Measurements from ENCODE around the gene CDC123.
"Not testable (repeated sequence)": the region's sequence is repeated elsewhere in the genome, so short reads cannot be mapped to it uniquely, and the experiment has no call there.

Gene CDC123

GRCh38 chr10:12237265-12238220 lies 41.6 kb downstream of the CDC123 start:
- DNase-seq: no peak

- no peak for DNase-seq
Observed at GRCh38 chr10:12238821-12239220, 42.8 kb downstream of the CDC123 start.

GRCh38 chr10:12241810-12242529 lies 46.0 kb downstream of the CDC123 start:
- DNase-seq: no peak

GRCh38 chr10:12243864-12244620 lies 48.1 kb downstream of the CDC123 start:
- DNase-seq: no peak

- no peak for DNase-seq
Observed at GRCh38 chr10:12250181-12250580, 54.2 kb downstream of the CDC123 start.

- not testable (repeated sequence) for DNase-seq
Observed at GRCh38 chr10:12250702-12251101, 54.7 kb downstream of the CDC123 start.

GRCh38 chr10:12251581-12251980 lies 55.6 kb downstream of the CDC123 start:
- DNase-seq: no peak

- DNase-seq: no peak
Observed at GRCh38 chr10:12252882-12253546, 57.0 kb downstream of the CDC123 start.

- DNase-seq: no peak
Observed at GRCh38 chr10:12255048-12255447, 59.1 kb downstream of the CDC123 start.

GRCh38 chr10:12259988-12260387 lies 64.0 kb downstream of the CDC123 start:
- DNase-seq: no peak

GRCh38 chr10:12262278-12262981 lies 66.4 kb downstream of the CDC123 start:
- DNase-seq: no peak

- peak; percentile 60 for DNase-seq
Observed at GRCh38 chr10:12264204-12264940, 68.4 kb downstream of the CDC123 start.

- DNase-seq: no peak
Observed at GRCh38 chr10:12269056-12269455, 73.1 kb downstream of the CDC123 start.

GRCh38 chr10:12271210-12271540 lies 75.2 kb downstream of the CDC123 start:
- no peak for DNase-seq

GRCh38 chr10:12277862-12278261 lies 81.9 kb downstream of the CDC123 start:
- DNase-seq: not testable (repeated sequence)

- DNase-seq: no peak
Observed at GRCh38 chr10:12279281-12279680, 83.3 kb downstream of the CDC123 start.

GRCh38 chr10:12287772-12288171 lies 91.8 kb downstream of the CDC123 start:
- no peak for DNase-seq

GRCh38 chr10:12297784-12298183 lies 101.8 kb downstream of the CDC123 start:
- DNase-seq: not testable (repeated sequence)

- no peak for DNase-seq
Observed at GRCh38 chr10:12299222-12299965, 103.4 kb downstream of the CDC123 start.
